Measurements from ENCODE around the gene MAP2K4.
"Not testable (repeated sequence)": the region's sequence is repeated elsewhere in the genome, so short reads cannot be mapped to it uniquely, and the experiment has no call there.

The MAP2K4 gene

GRCh38 chr17:12020642-12021622 lies at the start of gene MAP2K4:
TSS of gene MAP2K4 (plus strand) at chr17:12020877. CDS start at chr17:12020887, 10 bp downstream.
- DNase-seq = peak; percentile 91

GRCh38 chr17:11972741-11973140 lies 47.9 kb upstream of the MAP2K4 start:
- DNase-seq = not testable (repeated sequence)

GRCh38 chr17:11979795-11980194 lies 40.9 kb upstream of the MAP2K4 start:
- DNase-seq = no peak

GRCh38 chr17:11980813-11981212 lies 39.9 kb upstream of the MAP2K4 start:
- no peak for DNase-seq

- DNase-seq = no peak
Observed at GRCh38 chr17:11981862-11982261, 38.8 kb upstream of the MAP2K4 start.

GRCh38 chr17:11986179-11986941 lies 34.3 kb upstream of the MAP2K4 start:
- no peak for DNase-seq

GRCh38 chr17:11986942-11987329 lies 33.7 kb upstream of the MAP2K4 start:
- DNase-seq = peak; percentile 16

- no peak for DNase-seq
Observed at GRCh38 chr17:11990363-11990983, 30.2 kb upstream of the MAP2K4 start.

- DNase-seq = no peak
Observed at GRCh38 chr17:11991461-11991860, 29.2 kb upstream of the MAP2K4 start.

GRCh38 chr17:11996722-11997146 lies 23.9 kb upstream of the MAP2K4 start:
- peak; percentile 64 for DNase-seq

GRCh38 chr17:11997147-11997971 lies 23.3 kb upstream of the MAP2K4 start, which contains the start of gene ZNF18:
TSS of gene ZNF18 (minus strand) at chr17:11997475. CDS start at chr17:11992829, 4,646 bp downstream.
- peak; percentile 98 for DNase-seq

GRCh38 chr17:11997972-11998233 lies 22.8 kb upstream of the MAP2K4 start:
- no peak for DNase-seq

- peak; percentile 74 for DNase-seq
Observed at GRCh38 chr17:11999696-12000095, 21.0 kb upstream of the MAP2K4 start.

- no peak for DNase-seq
Observed at GRCh38 chr17:12007466-12007865, 13.2 kb upstream of the MAP2K4 start.

- peak; percentile 44 for DNase-seq
Observed at GRCh38 chr17:12021623-12022140, 1.0 kb downstream of the MAP2K4 start.

GRCh38 chr17:12022310-12022709 lies 1.6 kb downstream of the MAP2K4 start:
- DNase-seq = no peak

GRCh38 chr17:12024327-12024726 lies 3.6 kb downstream of the MAP2K4 start:
- DNase-seq = no peak

- DNase-seq = no peak
Observed at GRCh38 chr17:12027658-12028057, 7.0 kb downstream of the MAP2K4 start.

- no peak for DNase-seq
Observed at GRCh38 chr17:12028611-12029010, 7.9 kb downstream of the MAP2K4 start.

- DNase-seq = no peak
Observed at GRCh38 chr17:12034538-12034937, 13.9 kb downstream of the MAP2K4 start.

GRCh38 chr17:12035673-12036072 lies 15.0 kb downstream of the MAP2K4 start:
- no peak for DNase-seq

- DNase-seq = no peak
Observed at GRCh38 chr17:12037970-12038369, 17.3 kb downstream of the MAP2K4 start.
